Panc1 (cell line): Measurements from ENCODE around the gene TBX3.

ENCODE experiments used
- POLR2AphosphoS5 ChIP-seq: IDR thresholded peaks from 2 replicates; pipeline ENCODE4 v1.6.1; 2012; ENCODE audit warnings: mild to moderate bottlenecking, low read depth, low read length, moderate library complexity
- REST ChIP-seq, 2 experiments: IDR thresholded peaks; 2 replicates each; pipeline ENCODE4 v1.6.1; 2011 to 2012; ENCODE audit warnings: low read depth in 2 of 2, control low read depth in 1 of 2, low read length in 1 of 2, mild to moderate bottlenecking in 1 of 2, moderate library complexity in 1 of 2; ENCODE audit not compliant: insufficient read depth in 1 of 2
- TF ChIP-seq, protein P1 (sequence below): fragments of 450-650 bp; IDR thresholded peaks from 2 replicates; pipeline ENCODE4 v1.5.1; 2017; ENCODE audit warnings: mild to moderate bottlenecking

GRCh38 chr12:114631242-114631641 lies 52.7 kb downstream of the TBX3 start:
- TF ChIP-seq, protein P1, sequence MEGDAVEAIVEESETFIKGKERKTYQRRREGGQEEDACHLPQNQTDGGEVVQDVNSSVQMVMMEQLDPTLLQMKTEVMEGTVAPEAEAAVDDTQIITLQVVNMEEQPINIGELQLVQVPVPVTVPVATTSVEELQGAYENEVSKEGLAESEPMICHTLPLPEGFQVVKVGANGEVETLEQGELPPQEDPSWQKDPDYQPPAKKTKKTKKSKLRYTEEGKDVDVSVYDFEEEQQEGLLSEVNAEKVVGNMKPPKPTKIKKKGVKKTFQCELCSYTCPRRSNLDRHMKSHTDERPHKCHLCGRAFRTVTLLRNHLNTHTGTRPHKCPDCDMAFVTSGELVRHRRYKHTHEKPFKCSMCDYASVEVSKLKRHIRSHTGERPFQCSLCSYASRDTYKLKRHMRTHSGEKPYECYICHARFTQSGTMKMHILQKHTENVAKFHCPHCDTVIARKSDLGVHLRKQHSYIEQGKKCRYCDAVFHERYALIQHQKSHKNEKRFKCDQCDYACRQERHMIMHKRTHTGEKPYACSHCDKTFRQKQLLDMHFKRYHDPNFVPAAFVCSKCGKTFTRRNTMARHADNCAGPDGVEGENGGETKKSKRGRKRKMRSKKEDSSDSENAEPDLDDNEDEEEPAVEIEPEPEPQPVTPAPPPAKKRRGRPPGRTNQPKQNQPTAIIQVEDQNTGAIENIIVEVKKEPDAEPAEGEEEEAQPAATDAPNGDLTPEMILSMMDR, result no peak
- TF ChIP-seq REST (IDR thresholded peaks at IDR 0.05; ENCODE audit: insufficient read depth in 1 of 2, low read depth in 2 of 2, low read length in 1 of 2), result no peak
- no peak for TF ChIP-seq POLR2AphosphoS5
